ENCODE measurements around the gene GMNN.

GMNN gene

GRCh38 chr6:24743265-24743943 lies 31.3 kb upstream of the GMNN start:
- TF ChIP-seq FOXP2 (optimal IDR thresholded peaks at IDR 0.05; ENCODE audit: borderline replicate concordance, extremely low read depth, extremely low read length, insufficient read depth) (no peak), TAF1 (IDR thresholded peaks at IDR 0.05; ENCODE audit: borderline replicate concordance, insufficient read depth, low read length) (no peak), SIN3A (IDR thresholded peaks at IDR 0.05; ENCODE audit: borderline replicate concordance, insufficient read depth, low read length) (no peak), POLR2AphosphoS5 (IDR thresholded peaks at IDR 0.05; ENCODE audit: low read depth, low read length) (no peak), REST (IDR thresholded peaks at IDR 0.05; ENCODE audit: insufficient read depth in 1 of 2, low read depth in 2 of 2, low read length in 2 of 2) (no peak)

- TF ChIP-seq FOXP2 (optimal IDR thresholded peaks at IDR 0.05; ENCODE audit: borderline replicate concordance, extremely low read depth, extremely low read length, insufficient read depth) (no peak), REST (IDR thresholded peaks at IDR 0.05; ENCODE audit: insufficient read depth in 1 of 2, low read depth in 2 of 2, low read length in 2 of 2) (no peak), TAF1 (IDR thresholded peaks at IDR 0.05; ENCODE audit: borderline replicate concordance, insufficient read depth, low read length) (no peak), SIN3A (IDR thresholded peaks at IDR 0.05; ENCODE audit: borderline replicate concordance, insufficient read depth, low read length) (no peak), POLR2AphosphoS5 (IDR thresholded peaks at IDR 0.05; ENCODE audit: low read depth, low read length) (no peak)
Measured at GRCh38 chr6:24743944-24744335, 30.8 kb upstream of the GMNN start.

- TF ChIP-seq POLR2AphosphoS5 (IDR thresholded peaks at IDR 0.05; ENCODE audit: low read depth, low read length) = no peak
- TF ChIP-seq SIN3A (IDR thresholded peaks at IDR 0.05; ENCODE audit: borderline replicate concordance, insufficient read depth, low read length) = no peak
- TF ChIP-seq FOXP2 (optimal IDR thresholded peaks at IDR 0.05; ENCODE audit: borderline replicate concordance, extremely low read depth, extremely low read length, insufficient read depth) = no peak
- TF ChIP-seq REST (IDR thresholded peaks at IDR 0.05; ENCODE audit: insufficient read depth in 1 of 2, low read depth in 2 of 2, low read length in 2 of 2) = no peak
- TF ChIP-seq TAF1 (IDR thresholded peaks at IDR 0.05; ENCODE audit: borderline replicate concordance, insufficient read depth, low read length) = no peak
Measured at GRCh38 chr6:24744911-24745310, 29.8 kb upstream of the GMNN start.

- no peak for TF ChIP-seq POLR2AphosphoS5 (IDR thresholded peaks at IDR 0.05; ENCODE audit: low read depth, low read length)
Measured at GRCh38 chr6:24749297-24749696, 25.4 kb upstream of the GMNN start.

- TF ChIP-seq POLR2AphosphoS5 (IDR thresholded peaks at IDR 0.05; ENCODE audit: low read depth, low read length) (no peak), REST (IDR thresholded peaks at IDR 0.05; ENCODE audit: insufficient read depth in 1 of 2, low read depth in 2 of 2, low read length in 2 of 2) (no peak), FOXP2 (optimal IDR thresholded peaks at IDR 0.05; ENCODE audit: borderline replicate concordance, extremely low read depth, extremely low read length, insufficient read depth) (no peak), TAF1 (IDR thresholded peaks at IDR 0.05; ENCODE audit: borderline replicate concordance, insufficient read depth, low read length) (no peak), SIN3A (IDR thresholded peaks at IDR 0.05; ENCODE audit: borderline replicate concordance, insufficient read depth, low read length) (no peak)
Measured at GRCh38 chr6:24752503-24752902, 22.2 kb upstream of the GMNN start.
